H1 (cell line): ENCODE data around the gene DLL4. TPM values are rescaled to one million over a fixed set of nuclear protein-coding genes. Genes with fewer than 3 reads are reported as not detected.

Experiments
- CTCF ChIA-PET: fragments of 300-600 bp; sonication (Branson Sonifier 250); formaldehyde crosslinking; loops from one replicate; lab custom pipeline; 2021; ENCODE audit not compliant: partially characterized antibody; lab: Charles Lee
- POLR2A ChIA-PET: fragments of 300-600 bp; sonication (Branson Sonifier 250); formaldehyde crosslinking; loops from one replicate; lab custom pipeline; 2021; ENCODE audit warnings: inconsistent platforms; ENCODE audit not compliant: partially characterized antibody; lab: Charles Lee
- DNase-seq, 2 experiments: peaks; one replicate each; pipeline versions ENCODE4 v3.0.0 to v3.0.0-alpha.2; 2010 to 2022; ENCODE audit warnings: low spot score in 2 of 2, low read depth in 1 of 2, mixed read lengths in 1 of 2
- FAIRE-seq: peaks from 2 replicates; lab custom pipeline; 2011; peaks lifted over from hg19 to GRCh38; lab: Jason Lieb, UNC
- H2AFZ ChIP-seq: 2 replicates; pipeline ENCODE4 v1.8.1; 2012; ENCODE audit warnings: low read length, inconsistent platforms
- H2AK5ac ChIP-seq: 2 replicates; pipeline ENCODE4 v1.6.1; 2013; ENCODE audit warnings: low read depth, low read length
- H2BK120ac ChIP-seq: replicated peaks from 2 replicates; pipeline ENCODE3; 2013; ENCODE audit warnings: low read depth, low read length, inconsistent platforms
- H2BK12ac ChIP-seq: 2 replicates; pipeline ENCODE4 v1.6.1; 2013; ENCODE audit warnings: low read depth, low read length
- H2BK15ac ChIP-seq: 2 replicates; pipeline ENCODE4 v1.6.1; 2013; ENCODE audit warnings: low read length
- H2BK20ac ChIP-seq: 2 replicates; pipeline ENCODE4 v1.6.1; 2013; ENCODE audit warnings: low read length
- H2BK5ac ChIP-seq: 2 replicates; pipeline ENCODE4 v1.6.1; 2013; ENCODE audit warnings: low read depth, low read length
- H3K14ac ChIP-seq: 2 replicates; pipeline ENCODE4 v1.6.1; 2013; ENCODE audit warnings: inconsistent platforms; ENCODE audit not compliant: insufficient read length
- H3K18ac ChIP-seq: 2 replicates; pipeline ENCODE4 v1.6.1; 2013; ENCODE audit warnings: low read length; ENCODE audit errors: extremely low read depth
- H3K23ac ChIP-seq: 2 replicates; pipeline ENCODE4 v1.6.1; 2013; ENCODE audit warnings: inconsistent platforms; ENCODE audit not compliant: insufficient read length
- H3K23me2 ChIP-seq: 2 replicates; pipeline ENCODE4 v1.6.1; 2013; ENCODE audit warnings: low read depth, low read length
- H3K27ac ChIP-seq: 2 replicates; pipeline ENCODE4 v1.6.1; 2011; ENCODE audit warnings: low read depth, low read length, inconsistent platforms
- H3K27me3 ChIP-seq, 4 experiments: replicated peaks in 1 of 4; 1 replicate in 1 of 4; 2 replicates in 3 of 4; pipeline versions ENCODE4 v1.6.1 to v1.8.1; 2011 to 2013; ENCODE audit warnings: low read length in 3 of 4, mild to moderate bottlenecking in 3 of 4, inconsistent platforms in 2 of 4, mixed read lengths in 2 of 4, moderate library complexity in 1 of 4; ENCODE audit not compliant: control insufficient read depth in 3 of 4, insufficient read depth in 3 of 4; ENCODE audit errors: extremely low read depth in 1 of 4
- H3K36me3 ChIP-seq, 4 experiments: 2 replicates each; pipeline versions ENCODE4 v1.6.1 to v1.8.1; 2011 to 2013; ENCODE audit warnings: mild to moderate bottlenecking in 4 of 4, low read length in 3 of 4, moderate library complexity in 2 of 4, control low read depth in 1 of 4, inconsistent platforms in 1 of 4; ENCODE audit not compliant: insufficient read depth in 4 of 4, control insufficient read depth in 2 of 4
- H3K4ac ChIP-seq: replicated peaks from 2 replicates; pipeline ENCODE3; 2013; ENCODE audit warnings: low read length, low read depth, mixed read lengths, inconsistent platforms; ENCODE audit not compliant: insufficient read length
- H3K4me1 ChIP-seq, 4 experiments: replicated peaks in 1 of 4; 1 replicate in 1 of 4; 2 replicates in 3 of 4; pipeline versions ENCODE4 v1.6.1 to v1.8.1; 2011 to 2013; ENCODE audit warnings: low read length in 3 of 4, inconsistent platforms in 2 of 4, mixed read lengths in 1 of 4; ENCODE audit not compliant: insufficient read depth in 4 of 4, control insufficient read depth in 3 of 4
- H3K4me2 ChIP-seq, 2 experiments: 2 replicates each; pipeline versions ENCODE4 v1.6.1 to v1.8.1; 2011 to 2013; ENCODE audit warnings: low read depth in 2 of 2, low read length in 2 of 2, control low read depth in 1 of 2, inconsistent platforms in 1 of 2, mild to moderate bottlenecking in 1 of 2; ENCODE audit not compliant: insufficient read depth in 1 of 2
- H3K4me3 ChIP-seq, 4 experiments: fragments of 200-600, 300-600 bp in 1 of 4; sonication (generic), shearing (Covaris generic), sonication (Bioruptor Twin) in 1 of 4; 2 replicates each; pipeline versions ENCODE4 v1.5.1 to v1.8.1; 2011 to 2016; ENCODE audit warnings: low read length in 4 of 4, low read depth in 3 of 4, control low read depth in 2 of 4, inconsistent platforms in 2 of 4, mild to moderate bottlenecking in 2 of 4, mixed read lengths in 1 of 4, moderate library complexity in 1 of 4; ENCODE audit not compliant: insufficient read depth in 2 of 4; ENCODE audit errors: extremely low read depth in 1 of 4
- H3K56ac ChIP-seq: replicated peaks from 2 replicates; pipeline ENCODE3; 2013; ENCODE audit warnings: low read depth, mild to moderate bottlenecking, mixed read lengths, low read length, inconsistent platforms; ENCODE audit not compliant: insufficient read length
- H3K79me1 ChIP-seq: 2 replicates; pipeline ENCODE4 v1.6.1; 2013; ENCODE audit warnings: low read depth, low read length, control low read depth
- H3K79me2 ChIP-seq, 2 experiments: 2 replicates each; pipeline versions ENCODE4 v1.6.1 to v1.8.1; 2012 to 2013; ENCODE audit warnings: low read length in 2 of 2, mild to moderate bottlenecking in 2 of 2, inconsistent platforms in 1 of 2; ENCODE audit not compliant: insufficient read depth in 2 of 2, control insufficient read depth in 1 of 2
- H3K9ac ChIP-seq, 4 experiments: replicated peaks in 1 of 4; 1 replicate in 1 of 4; 2 replicates in 3 of 4; pipeline versions ENCODE4 v1.6.1 to v1.8.1; 2011 to 2013; ENCODE audit warnings: low read depth in 3 of 4, low read length in 3 of 4, control low read depth in 2 of 4, mild to moderate bottlenecking in 2 of 4, moderate library complexity in 2 of 4, inconsistent platforms in 1 of 4; ENCODE audit errors: extremely low read depth in 1 of 4
- H3K9me3 ChIP-seq, 2 experiments: 2 replicates each; pipeline versions ENCODE4 v1.6.1 to v1.8.1; 2012 to 2013; ENCODE audit warnings: mild to moderate bottlenecking in 2 of 2, moderate library complexity in 2 of 2, control low read depth in 1 of 2, inconsistent platforms in 1 of 2, low read depth in 1 of 2, low read length in 1 of 2, mixed read lengths in 1 of 2; ENCODE audit not compliant: insufficient read depth in 2 of 2
- H4K20me1 ChIP-seq, 2 experiments: replicated peaks in 1 of 2; 2 replicates each; pipeline versions ENCODE3 to v1.8.1; 2011 to 2013; ENCODE audit warnings: inconsistent platforms in 2 of 2, low read length in 2 of 2, mild to moderate bottlenecking in 1 of 2; ENCODE audit not compliant: insufficient read depth in 2 of 2, control insufficient read depth in 1 of 2
- H4K5ac ChIP-seq: 2 replicates; pipeline ENCODE4 v1.6.1; 2013; ENCODE audit warnings: low read length, low read depth, mixed read lengths, inconsistent platforms; ENCODE audit not compliant: insufficient read length
- H4K8ac ChIP-seq: 2 replicates; pipeline ENCODE4 v1.8.0; 2013; ENCODE audit warnings: mild to moderate bottlenecking, moderate library complexity, low read length, inconsistent platforms; ENCODE audit not compliant: insufficient read depth; ENCODE audit errors: extremely low read depth
- H4K91ac ChIP-seq: replicated peaks from 2 replicates; pipeline ENCODE3; 2013; ENCODE audit warnings: low read length, mixed read lengths, inconsistent platforms; ENCODE audit not compliant: insufficient read length
- BCL11A ChIP-seq, 2 experiments: IDR thresholded peaks; one replicate each; pipeline ENCODE4 v1.6.1; 2011; ENCODE audit warnings: low read depth in 2 of 2, low read length in 2 of 2, mild to moderate bottlenecking in 2 of 2
- HDAC6 ChIP-seq: IDR thresholded peaks from one replicate; pipeline ENCODE4 v1.7.1; 2012; ENCODE audit warnings: low read depth, mild to moderate bottlenecking, inconsistent platforms, low read length, moderate library complexity
- POLR2A ChIP-seq, 2 experiments: IDR thresholded peaks; 1 replicate in 1 of 2; 2 replicates in 1 of 2; pipeline ENCODE4 v1.6.1; 2011; ENCODE audit warnings: low read depth in 2 of 2, low read length in 2 of 2, mild to moderate bottlenecking in 2 of 2; ENCODE audit errors: control extremely low read depth in 1 of 2
- RXRA ChIP-seq: IDR thresholded peaks from 2 replicates; pipeline ENCODE4 v1.6.1; 2011; ENCODE audit warnings: low read depth, mild to moderate bottlenecking, low read length, moderate library complexity; ENCODE audit not compliant: insufficient read depth
- WGBS, 2 experiments: shearing (Covaris generic) in 1 of 2; methylation state at CpG; one replicate each; pipeline versions ENCODE4 v1.1.6 to v1.1.7; 2013 to 2015; ENCODE audit warnings: low lambda C conversion rate in 2 of 2, mixed read lengths in 2 of 2, inconsistent platforms in 1 of 2, low coverage in 1 of 2, missing lambda C conversion rate in 1 of 2; ENCODE audit not compliant: insufficient replicate concordance in 2 of 2, insufficient coverage in 1 of 2, insufficient read length in 1 of 2; ENCODE audit errors: extremely low coverage in 1 of 2, missing lambda C conversion rate in 1 of 2; 5-methylcytosine and 5-hydroxymethylcytosine counted together
- polyA plus RNA-seq, 7 experiments: library from polyadenylated mRNA; depleted of rRNA in 3 of 7; stranded (reverse) in 5 of 7; unstranded in 2 of 7; fragments of >200 nt in 5 of 7; fragments of 200-250 nt in 2 of 7; gene quantifications; 1 replicate in 5 of 7; 2 replicates in 1 of 7; 4 replicates in 1 of 7; pipeline versions ENCODE4 v1.2.1 to v1.2.3, GENCODE V29; 2011 to 2013; ENCODE audit warnings: missing spikeins in 2 of 7, mixed read lengths in 2 of 7
- total RNA-seq: library from RNA; stranded (reverse); fragmentation: NEBNext Ultra II Directional; extraction: Animal tissue kit (Norgen Biotek cat#: 25700); gene quantifications from 2 replicates; pipeline ENCODE4 v1.2.1, GENCODE V29; 2021

The DLL4 gene
- total and polyA plus RNA-seq, 2 of the 8 experiments (the other 6 are each of a cell fraction or from before 2014, with no cell fraction given), result 0.23 to 0.60 TPM

GRCh38 chr15:40955141-40955903 is 26.2 kb downstream of the DLL4 start:
- Histone ChIP-seq H2BK120ac (no peak overlapping the region), H3K23me2 (peaks cover 10% of the 10 kb centered on the region), H2AK5ac (no peak overlapping the region), H3K56ac (no peak overlapping the region), H3K79me1 (no peaks in the 10 kb centered on the region; the same call in 1 of the 2 replicates), H3K9ac (peak overlapping the region in 1 of 4 experiments; percentile 30; a peak in 2 of 7 replicates), H4K91ac (peak overlapping the region; percentile 29), H3K27ac (no peak overlapping the region), H3K4me2 (peak overlapping the region; percentile 17 to 84; a peak in 2 of 4 replicates), H3K4me3 (peak overlapping the region in 1 of 4 experiments; percentile 92; a peak in 2 of 8 replicates), H2BK12ac (no peak overlapping the region), H3K9me3 (no peaks in the 10 kb centered on the region), H4K20me1 (peaks cover 0 to 12% of the 10 kb centered on the region in 2 experiments), H4K8ac (0 out of 2 replicates have a peak overlapping the region, but pooled peaks have one; percentile 26), H3K4me1 (peaks cover 2 to 11% (median 8%) of the 10 kb centered on the region in 4 experiments; a peak in 6 of 7 replicates), H3K4ac (no peak overlapping the region), H3K14ac (no peak overlapping the region), H3K36me3 (peaks cover 8 to 33% (median 12%) of the 10 kb centered on the region in 4 experiments), H2BK5ac (peak overlapping the region; percentile 67), H2AFZ (no peak overlapping the region), H3K27me3 (no peaks in the 10 kb centered on the region), H2BK20ac (no peak overlapping the region), H3K79me2 (peaks cover 0 to 28% of the 10 kb centered on the region in 2 experiments; a peak in 2 of 4 replicates), H2BK15ac (no peak overlapping the region), H3K18ac (no peak overlapping the region), H3K23ac (no peak overlapping the region), H4K5ac (no peak overlapping the region)
- 88% methylated on average over 20 of the region's 20 CpGs; no CpG with 5 or more reads in 1 of the 2 experiments for WGBS, 2 experiments
- TF ChIP-seq HDAC6 (no peak), BCL11A (IDR thresholded peaks at IDR 0.05; ENCODE audit: low read depth in 2 of 2, low read length in 2 of 2) (no peak), RXRA (no peak), POLR2A (IDR thresholded peaks at IDR 0.05; ENCODE audit: control extremely low read depth in 1 of 2, low read depth in 2 of 2, low read length in 2 of 2) (peak in 1 of 2 experiments; percentile 8; a peak in 1 of 3 replicates)
- no peak for FAIRE-seq
- CTCF ChIA-PET, result interaction anchor here (0.6 to 33.1 kb wide), 8 partner anchors 7 to 61 kb away, joined by 3 to 590 read pairs (median 10); partner anchors contain the start of genes DLL4 and VPS18
- POLR2A ChIA-PET, result interaction anchor here (0.8 to 43.8 kb wide), 16 partner anchors 3 to 377 kb away, joined by 3 to 1505 read pairs (median 6); partner anchors contain the start of genes CHAC1, DLL4, INO80 and NUSAP1
- DNase-seq, result no peak
